ENCODE measurements around the gene SEMA4C.

Gene SEMA4C

GRCh38 chr2:96881349-96882195, 11.7 kb upstream of the SEMA4C start:
- DNase-seq, result no peak

- no peak for DNase-seq
Observed at GRCh38 chr2:96880891-96881273, 11.0 kb upstream of the SEMA4C start.

GRCh38 chr2:96879545-96880040, 9.7 kb upstream of the SEMA4C start:
- DNase-seq, result no peak

GRCh38 chr2:96878796-96879544, 9.1 kb upstream of the SEMA4C start:
- peak in 1 of 14 donors; percentile 90 for DNase-seq

- no peak for DNase-seq
Observed at GRCh38 chr2:96878171-96878570, 8.3 kb upstream of the SEMA4C start.

- no peak for DNase-seq
Observed at GRCh38 chr2:96877631-96878092, 7.8 kb upstream of the SEMA4C start.

GRCh38 chr2:96877042-96877451, 7.2 kb upstream of the SEMA4C start:
- no peak for DNase-seq

GRCh38 chr2:96876269-96877041, 6.6 kb upstream of the SEMA4C start:
- no peak for DNase-seq

GRCh38 chr2:96875498-96876268, 5.8 kb upstream of the SEMA4C start:
- peak in 7 of 14 donors; percentile 33 to 71 (median 61) for DNase-seq

GRCh38 chr2:96874198-96874831, 4.4 kb upstream of the SEMA4C start:
- DNase-seq, result peak in 2 of 14 donors; percentile 22 to 39

- DNase-seq, result peak in 5 of 14 donors; percentile 29 to 59 (median 51)
Observed at GRCh38 chr2:96873651-96874096, 3.8 kb upstream of the SEMA4C start.

- no peak for DNase-seq
Observed at GRCh38 chr2:96872591-96873349, 2.9 kb upstream of the SEMA4C start.

- peak in 10 of 14 donors; percentile 39 to 75 (median 64) for DNase-seq
Observed at GRCh38 chr2:96870626-96871255, 861 bp upstream of the SEMA4C start.

- DNase-seq, result peak in 8 of 14 donors; percentile 56 to 87 (median 76)
Observed at GRCh38 chr2:96869281-96869821, 529 bp downstream of the SEMA4C start.

GRCh38 chr2:96868555-96869280, 1.2 kb downstream of the SEMA4C start:
- DNase-seq, result peak in 11 of 14 donors; percentile 45 to 90 (median 77)

- DNase-seq, result peak in 6 of 14 donors; percentile 45 to 84 (median 62)
Observed at GRCh38 chr2:96867756-96868554, 1.9 kb downstream of the SEMA4C start.

GRCh38 chr2:96866986-96867755, 2.7 kb downstream of the SEMA4C start:
- DNase-seq, result peak in 2 of 14 donors; percentile 29 to 68
